Trophoblast cell (in vitro differentiated cells and primary cell): Measurements from ENCODE around the gene SESN1.

Experiments
- DNase-seq, 2 donors: peaks; one replicate each; pipeline ENCODE4 v3.0.0-alpha.2; 2016
- H2AFZ ChIP-seq: 2 replicates; pipeline ENCODE4 v1.6.1; 2013; ENCODE audit warnings: low read length, moderate library complexity, mild to moderate bottlenecking; ENCODE audit not compliant: insufficient read depth, poor library complexity
- H2AK5ac ChIP-seq: 2 replicates; pipeline ENCODE4 v1.6.1; 2013; ENCODE audit warnings: mild to moderate bottlenecking, low read length
- H2BK120ac ChIP-seq: 2 replicates; pipeline ENCODE4 v1.6.1; 2013; ENCODE audit warnings: low read length, mild to moderate bottlenecking, moderate library complexity; ENCODE audit not compliant: insufficient read depth, poor library complexity
- H2BK12ac ChIP-seq: 2 replicates; pipeline ENCODE4 v1.6.1; 2013; ENCODE audit warnings: mild to moderate bottlenecking, low read length, moderate library complexity
- H2BK5ac ChIP-seq: 2 replicates; pipeline ENCODE4 v1.6.1; 2013; ENCODE audit warnings: low read length, low read depth, moderate library complexity, mild to moderate bottlenecking; ENCODE audit not compliant: poor library complexity
- H3K14ac ChIP-seq: 2 replicates; pipeline ENCODE4 v1.6.1; 2013; ENCODE audit warnings: mild to moderate bottlenecking, low read length
- H3K18ac ChIP-seq: 2 replicates; pipeline ENCODE4 v1.6.1; 2013; ENCODE audit warnings: mild to moderate bottlenecking, low read length
- H3K23ac ChIP-seq: 2 replicates; pipeline ENCODE4 v1.6.1; 2013; ENCODE audit warnings: low read length
- H3K27ac ChIP-seq: 2 replicates; pipeline ENCODE4 v1.5.1; 2013; ENCODE audit warnings: low read depth, mild to moderate bottlenecking, inconsistent platforms, low read length, moderate library complexity
- H3K27me3 ChIP-seq: 2 replicates; pipeline ENCODE4 v1.6.1; 2013; ENCODE audit warnings: inconsistent platforms, mild to moderate bottlenecking, low read length, moderate library complexity; ENCODE audit not compliant: insufficient read depth
- H3K36me3 ChIP-seq, 2 experiments: 1 replicate in 1 of 2; 2 replicates in 1 of 2; pipeline ENCODE4 v1.6.1; 2013; ENCODE audit warnings: low read length in 2 of 2, mild to moderate bottlenecking in 2 of 2, moderate library complexity in 1 of 2; ENCODE audit not compliant: insufficient read depth in 2 of 2, control insufficient read depth in 1 of 2
- H3K4ac ChIP-seq: 2 replicates; pipeline ENCODE4 v1.6.1; 2013; ENCODE audit warnings: low read depth, mild to moderate bottlenecking, low read length, moderate library complexity
- H3K4me1 ChIP-seq, 2 experiments: 1 replicate in 1 of 2; 2 replicates in 1 of 2; pipeline ENCODE4 v1.6.1; 2013; ENCODE audit warnings: low read length in 2 of 2, mild to moderate bottlenecking in 2 of 2, moderate library complexity in 1 of 2; ENCODE audit not compliant: insufficient read depth in 2 of 2, control insufficient read depth in 1 of 2
- H3K4me2 ChIP-seq: 2 replicates; pipeline ENCODE4 v1.6.1; 2013; ENCODE audit warnings: inconsistent platforms, mild to moderate bottlenecking, low read length, moderate library complexity
- H3K4me3 ChIP-seq: 2 replicates; pipeline ENCODE4 v1.5.1; 2013; ENCODE audit warnings: mild to moderate bottlenecking, low read depth, low read length, inconsistent platforms
- H3K79me1 ChIP-seq: one replicate; pipeline ENCODE4 v1.6.1; 2013; ENCODE audit warnings: low read length
- H3K79me2 ChIP-seq: 2 replicates; pipeline ENCODE4 v1.6.1; 2013; ENCODE audit warnings: low read length, mild to moderate bottlenecking; ENCODE audit not compliant: control insufficient read depth, insufficient read depth, poor library complexity
- H3K9ac ChIP-seq: 2 replicates; pipeline ENCODE4 v1.6.1; 2013; ENCODE audit warnings: mild to moderate bottlenecking, low read length
- H3K9me3 ChIP-seq: 2 replicates; pipeline ENCODE4 v1.6.1; 2013; ENCODE audit warnings: low read depth, mild to moderate bottlenecking, control low read depth, inconsistent platforms, low read length; ENCODE audit not compliant: insufficient read depth
- H4K12ac ChIP-seq: 2 replicates; pipeline ENCODE4 v1.6.1; 2013; ENCODE audit warnings: low read depth, mild to moderate bottlenecking, low read length, moderate library complexity
- H4K8ac ChIP-seq: 2 replicates; pipeline ENCODE4 v1.6.1; 2013; ENCODE audit warnings: low read depth, mild to moderate bottlenecking, low read length, moderate library complexity
- H4K91ac ChIP-seq: one replicate; pipeline ENCODE4 v1.6.1; 2013; ENCODE audit warnings: low read depth, mild to moderate bottlenecking, low read length, moderate library complexity
- WGBS: extraction: QIAGEN DNeasy Blood & Tissue Kit; methylation state at CpG from one replicate; pipeline ENCODE4 v1.1.7; 2013; ENCODE audit warnings: missing lambda C conversion rate; ENCODE audit not compliant: insufficient read length, insufficient coverage; ENCODE audit errors: extremely low coverage; 5-methylcytosine and 5-hydroxymethylcytosine counted together

SESN1 gene

GRCh38 chr6:109081516-109082187, 13.0 kb downstream of the SESN1 start:
- no peaks in the 10 kb centered on the region for H3K9me3 ChIP-seq
- no peak overlapping the region for H4K8ac ChIP-seq
- H2BK120ac ChIP-seq: no peak overlapping the region
- no peaks in the 10 kb centered on the region for H3K79me2 ChIP-seq
- peaks cover 0 to 3% of the 10 kb centered on the region in 2 experiments for H3K36me3 ChIP-seq
- H3K4me1 ChIP-seq: no peaks in the 10 kb centered on the region
- H3K27ac ChIP-seq: no peak overlapping the region
- H3K18ac ChIP-seq: no peak overlapping the region
- no peaks in the 10 kb centered on the region for H3K27me3 ChIP-seq
- H3K9ac ChIP-seq: no peak overlapping the region
- no peak overlapping the region for H4K12ac ChIP-seq
- H3K4me3 ChIP-seq: no peak overlapping the region
- H3K79me1 ChIP-seq: no peaks in the 10 kb centered on the region
- H4K91ac ChIP-seq: no peak overlapping the region
- no peak overlapping the region for H2BK12ac ChIP-seq
- H3K14ac ChIP-seq: no peak overlapping the region
- WGBS: no CpG with 5 or more reads among the region's 4 CpGs
- H2AFZ ChIP-seq: no peak overlapping the region
- H2AK5ac ChIP-seq: no peak overlapping the region
- no peak overlapping the region for H2BK5ac ChIP-seq
- no peak overlapping the region for H3K4me2 ChIP-seq
- no peak overlapping the region for H3K23ac ChIP-seq
- DNase-seq: no peak
- H3K4ac ChIP-seq: no peak overlapping the region

- Histone ChIP-seq H4K91ac (no peak overlapping the region), H3K23ac (no peak overlapping the region), H2AK5ac (no peak overlapping the region), H2AFZ (no peak overlapping the region), H2BK12ac (no peak overlapping the region), H4K12ac (no peak overlapping the region), H4K8ac (no peak overlapping the region), H3K9me3 (no peaks in the 10 kb centered on the region), H3K4ac (no peak overlapping the region), H3K9ac (no peak overlapping the region), H2BK120ac (no peak overlapping the region), H3K4me3 (no peak overlapping the region), H3K79me2 (no peaks in the 10 kb centered on the region), H3K27me3 (no peaks in the 10 kb centered on the region), H2BK5ac (no peak overlapping the region), H3K27ac (no peak overlapping the region), H3K79me1 (no peaks in the 10 kb centered on the region), H3K4me1 (no peaks in the 10 kb centered on the region), H3K4me2 (no peak overlapping the region), H3K14ac (no peak overlapping the region), H3K18ac (no peak overlapping the region), H3K36me3 (peaks cover 0 to 3% of the 10 kb centered on the region in 2 experiments)
- DNase-seq: no peak
- no CpG with 5 or more reads among the region's 1 CpG for WGBS
Measured at GRCh38 chr6:109081026-109081425, 13.6 kb downstream of the SESN1 start.

- no peak overlapping the region for H2BK12ac ChIP-seq
- H3K27me3 ChIP-seq: no peaks in the 10 kb centered on the region
- WGBS: no CpG with 5 or more reads among the region's 4 CpGs
- H3K27ac ChIP-seq: no peak overlapping the region
- no peak overlapping the region for H3K14ac ChIP-seq
- H3K4me3 ChIP-seq: no peak overlapping the region
- no peaks in the 10 kb centered on the region for H3K79me2 ChIP-seq
- no peak overlapping the region for H2AK5ac ChIP-seq
- H4K12ac ChIP-seq: no peak overlapping the region
- H3K4ac ChIP-seq: no peak overlapping the region
- H2AFZ ChIP-seq: no peak overlapping the region
- no peaks in the 10 kb centered on the region for H3K4me1 ChIP-seq
- DNase-seq: no peak
- H3K23ac ChIP-seq: no peak overlapping the region
- H3K9ac ChIP-seq: no peak overlapping the region
- no peak overlapping the region for H3K18ac ChIP-seq
- H3K36me3 ChIP-seq: peaks cover 0 to 3% of the 10 kb centered on the region in 2 experiments
- no peaks in the 10 kb centered on the region for H3K79me1 ChIP-seq
- no peak overlapping the region for H4K8ac ChIP-seq
- H3K4me2 ChIP-seq: no peak overlapping the region
- no peak overlapping the region for H2BK5ac ChIP-seq
- no peaks in the 10 kb centered on the region for H3K9me3 ChIP-seq
- no peak overlapping the region for H2BK120ac ChIP-seq
- no peak overlapping the region for H4K91ac ChIP-seq
Measured at GRCh38 chr6:109079981-109080380, 14.7 kb downstream of the SESN1 start.

GRCh38 chr6:109076377-109076776, 18.3 kb downstream of the SESN1 start:
- DNase-seq: no peak
- Histone ChIP-seq H3K4me1 (peaks cover 1 to 2% of the 10 kb centered on the region in 2 experiments), H2BK12ac (no peak overlapping the region), H3K18ac (no peak overlapping the region), H3K4ac (no peak overlapping the region), H4K8ac (no peak overlapping the region), H3K27me3 (no peaks in the 10 kb centered on the region), H3K14ac (no peak overlapping the region), H3K27ac (no peak overlapping the region), H3K4me2 (no peak overlapping the region), H3K4me3 (no peak overlapping the region), H4K12ac (no peak overlapping the region), H2AK5ac (no peak overlapping the region), H3K36me3 (no peaks in the 10 kb centered on the region), H3K79me1 (no peaks in the 10 kb centered on the region), H4K91ac (no peak overlapping the region), H3K79me2 (no peaks in the 10 kb centered on the region), H2AFZ (no peak overlapping the region), H3K9ac (no peak overlapping the region), H3K23ac (no peak overlapping the region), H3K9me3 (no peaks in the 10 kb centered on the region), H2BK120ac (no peak overlapping the region), H2BK5ac (no peak overlapping the region)
- WGBS: no CpG with 5 or more reads among the region's 3 CpGs
